Stimulated activated CD8-positive, alpha-beta memory T cell treated with anti-CD3 and anti-CD28 coated beads, Interleukin-15, amount 100 ng/mL, for 48 hours (primary cell): ENCODE results near the gene RABAC1.
"Not testable (repeated sequence)": the region's sequence is repeated elsewhere in the genome, so short reads cannot be mapped to it uniquely, and the experiment has no call there.

Experiments
- DNase-seq, 2 donors: peaks; one replicate each; pipeline ENCODE4 v3.0.0-alpha.2; 2020; ENCODE audit warnings: low read depth in 2 of 2

The RABAC1 gene

DNA sequence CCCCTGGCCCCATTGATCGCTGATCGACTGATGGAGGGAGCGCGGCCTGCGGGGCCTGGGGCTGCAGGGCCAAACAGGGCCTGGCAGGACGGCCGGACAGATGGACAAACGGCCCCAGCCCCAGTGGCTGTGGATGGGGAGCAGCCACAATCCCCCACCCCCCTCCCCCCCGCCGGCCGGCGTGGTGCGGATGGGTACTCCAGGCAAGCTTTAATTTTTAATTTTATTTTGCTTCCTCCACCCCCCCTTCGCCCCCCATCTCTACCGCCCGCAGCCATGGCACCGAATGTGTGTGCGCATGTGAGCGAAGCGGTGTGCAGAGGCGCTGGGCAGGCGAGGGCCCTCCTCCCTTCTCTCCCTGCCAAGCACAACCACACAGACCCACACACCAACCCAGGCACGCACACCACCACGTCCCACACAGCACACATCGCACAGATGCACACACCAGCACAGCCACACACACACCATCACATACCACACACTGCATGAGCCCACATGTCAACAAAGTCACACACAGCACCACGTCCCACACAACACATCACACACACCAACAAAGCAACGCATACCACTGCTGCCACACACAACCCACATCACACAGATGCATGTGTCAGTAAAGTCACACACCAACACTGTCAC, 43.2 kb downstream of the RABAC1 start:
- no peak for DNase-seq

DNA sequence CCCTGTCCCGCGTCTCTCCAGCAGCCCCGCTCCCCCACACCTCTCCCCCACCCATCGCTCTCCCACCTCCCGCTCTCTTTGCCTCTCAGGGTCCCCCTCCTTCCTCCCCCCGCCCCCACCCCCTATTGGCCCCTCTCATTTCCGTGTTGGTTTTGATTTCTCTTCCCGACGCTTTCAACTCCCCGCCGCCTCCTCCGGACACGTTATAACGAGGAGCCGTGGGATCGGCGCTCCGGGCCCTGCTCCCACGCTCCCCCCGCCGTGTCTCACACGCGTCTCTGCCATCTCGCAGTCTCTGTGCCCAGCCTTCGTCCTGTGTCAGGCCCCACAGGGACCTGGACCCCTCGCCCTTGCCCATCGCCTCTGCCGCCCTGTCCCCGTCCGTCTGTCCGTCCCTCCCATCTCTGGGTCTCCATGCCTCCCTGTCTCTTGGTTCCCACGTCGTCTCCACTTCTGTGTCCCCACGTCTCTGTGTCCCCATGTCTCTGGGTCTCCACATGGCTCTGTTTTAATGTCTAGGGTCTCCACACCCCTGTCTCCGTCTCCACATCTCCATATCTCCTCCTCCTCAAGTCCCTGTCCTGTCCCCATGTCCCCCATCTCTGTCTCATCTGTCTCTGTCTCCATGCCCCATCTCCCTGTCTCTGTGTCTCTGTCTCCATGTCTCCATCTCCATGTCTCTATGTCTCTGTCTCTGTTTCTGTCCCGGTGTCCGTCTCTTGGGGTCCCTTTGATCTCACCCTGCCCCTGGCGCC, 43.9 kb downstream of the RABAC1 start:
- no peak for DNase-seq

DNA sequence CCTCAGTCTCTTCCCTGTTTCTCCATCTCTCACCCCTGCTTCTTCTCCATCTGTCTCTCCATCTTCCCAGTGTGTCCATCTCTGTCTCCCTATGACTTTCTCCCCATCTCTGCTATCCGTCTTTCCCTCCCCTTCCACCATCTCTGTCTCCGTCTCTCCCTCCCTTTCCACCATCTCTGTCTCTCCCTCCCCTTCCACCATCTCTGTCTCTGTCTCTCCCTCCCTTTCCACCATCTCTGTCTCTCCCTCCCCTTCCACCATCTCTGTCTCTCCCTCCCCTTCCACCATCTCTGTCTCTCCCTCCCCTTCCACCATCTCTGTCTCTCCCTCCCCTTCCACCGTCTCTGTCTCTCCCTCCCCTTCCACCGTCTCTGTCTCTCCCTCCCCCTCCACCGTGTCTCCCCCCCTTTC, 44.7 kb downstream of the RABAC1 start:
- DNase-seq: not testable (repeated sequence)

DNA sequence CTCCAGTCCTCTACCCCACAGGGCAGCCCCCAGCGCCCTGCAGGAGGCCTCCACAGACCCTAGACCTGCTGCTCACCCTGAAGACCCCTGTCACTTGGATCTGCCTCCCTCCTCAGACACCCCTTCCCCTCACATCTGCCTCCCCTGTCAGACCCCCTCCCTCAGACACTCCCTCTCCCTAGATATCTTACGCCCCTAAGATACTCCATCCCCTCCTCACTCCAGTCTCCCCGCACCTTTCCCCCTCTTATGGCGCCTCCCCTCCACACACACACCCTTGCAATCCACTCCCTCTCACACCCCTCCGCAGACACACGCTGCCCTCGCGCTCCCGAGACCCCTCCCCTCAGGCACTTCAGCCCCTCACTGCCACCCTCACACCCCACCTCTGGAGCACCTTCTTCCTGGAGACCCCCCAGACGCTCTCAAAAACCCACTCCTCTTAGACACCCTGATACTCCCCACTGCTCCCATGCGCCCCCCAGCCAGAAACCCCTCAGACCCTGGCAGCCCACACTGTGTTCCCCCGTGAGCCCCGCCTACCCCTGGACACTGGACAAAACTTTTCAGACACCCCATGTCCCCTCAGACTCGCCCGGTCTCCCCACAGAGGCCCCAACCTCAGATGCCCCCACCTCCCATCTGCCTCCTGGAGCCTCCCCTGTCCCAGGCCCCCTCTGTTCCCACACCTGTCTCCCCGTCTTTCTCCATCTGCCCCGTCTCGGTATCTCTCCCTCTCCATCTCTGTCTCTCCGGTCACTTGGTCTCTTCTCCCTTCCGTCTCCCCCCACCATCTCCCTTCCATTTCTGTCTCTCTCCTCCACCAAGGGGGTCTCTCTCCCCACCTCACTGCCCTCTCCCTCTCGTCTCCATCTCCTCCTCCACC, 45.3 kb downstream of the RABAC1 start:
- no peak for DNase-seq

DNA sequence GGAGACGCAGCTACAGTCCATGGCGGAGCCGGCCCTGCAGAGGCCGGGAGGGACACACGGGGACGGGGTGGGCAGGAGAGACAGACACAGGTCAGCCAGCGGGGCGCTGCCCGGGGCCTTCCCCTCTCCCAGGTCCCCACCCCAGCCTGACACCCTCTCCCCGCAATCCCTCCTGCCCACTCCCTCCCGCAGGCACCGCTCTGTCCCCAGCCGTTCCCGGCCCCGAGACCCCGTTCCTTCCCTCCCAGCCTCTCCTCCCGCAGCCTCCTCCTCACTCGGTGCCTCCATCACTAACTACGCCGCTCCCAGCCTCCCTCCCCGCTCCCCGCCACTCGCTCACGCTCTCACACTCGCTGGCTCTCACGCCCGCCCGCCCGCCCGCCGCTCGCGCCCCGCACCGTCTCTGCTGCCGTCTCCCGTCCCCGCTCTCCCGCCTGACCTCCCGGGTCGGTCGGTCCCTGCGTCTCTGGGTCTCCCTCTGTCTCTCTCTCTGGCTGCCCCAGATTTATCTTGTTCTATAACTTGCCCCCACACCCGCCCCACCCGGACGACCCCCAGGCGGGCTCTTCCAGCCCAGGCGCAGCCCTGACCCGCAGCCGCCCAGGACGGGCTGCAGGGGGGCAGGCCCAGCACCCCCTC, 46.1 kb downstream of the RABAC1 start:
- DNase-seq: no peak

DNA sequence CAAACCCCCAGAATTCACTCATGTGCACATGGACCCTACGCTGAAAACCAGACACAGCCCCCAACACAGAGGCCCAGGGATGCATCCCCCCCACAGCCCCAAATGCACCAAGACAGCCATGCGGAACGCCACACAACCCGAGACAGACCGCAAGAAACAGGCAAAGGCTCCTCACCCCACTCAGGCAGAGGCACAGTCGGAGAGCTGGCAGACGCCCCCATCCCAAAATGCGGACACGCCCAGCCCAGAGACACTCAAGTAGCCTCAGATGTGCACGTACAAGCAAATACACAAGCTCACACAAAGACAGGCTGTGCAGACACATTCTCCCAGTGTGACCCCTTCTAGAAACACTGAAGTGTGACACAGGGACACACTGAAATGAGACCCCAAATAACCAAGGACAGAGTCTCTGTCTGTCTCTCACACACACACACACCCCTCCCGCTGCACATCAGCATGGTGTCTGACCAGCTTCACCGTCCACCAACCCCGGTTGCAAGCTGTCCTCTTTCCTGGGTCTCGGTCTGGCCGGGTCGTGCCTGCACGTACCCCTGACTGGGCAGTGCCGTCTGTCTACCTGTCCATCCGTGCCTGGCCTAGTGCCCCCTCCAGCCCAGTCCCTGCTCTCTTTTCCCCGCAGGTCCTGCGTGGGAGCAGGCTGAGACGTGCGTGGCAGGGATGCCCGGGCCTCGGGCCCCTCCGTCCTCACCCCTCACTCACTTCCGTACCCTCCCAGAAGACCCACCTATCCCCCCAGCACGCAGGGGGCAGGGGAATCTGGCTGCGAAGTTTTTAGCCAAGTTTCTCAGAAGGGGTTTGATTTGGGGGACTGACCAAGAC, 47.0 kb downstream of the RABAC1 start:
- no peak for DNase-seq

DNA sequence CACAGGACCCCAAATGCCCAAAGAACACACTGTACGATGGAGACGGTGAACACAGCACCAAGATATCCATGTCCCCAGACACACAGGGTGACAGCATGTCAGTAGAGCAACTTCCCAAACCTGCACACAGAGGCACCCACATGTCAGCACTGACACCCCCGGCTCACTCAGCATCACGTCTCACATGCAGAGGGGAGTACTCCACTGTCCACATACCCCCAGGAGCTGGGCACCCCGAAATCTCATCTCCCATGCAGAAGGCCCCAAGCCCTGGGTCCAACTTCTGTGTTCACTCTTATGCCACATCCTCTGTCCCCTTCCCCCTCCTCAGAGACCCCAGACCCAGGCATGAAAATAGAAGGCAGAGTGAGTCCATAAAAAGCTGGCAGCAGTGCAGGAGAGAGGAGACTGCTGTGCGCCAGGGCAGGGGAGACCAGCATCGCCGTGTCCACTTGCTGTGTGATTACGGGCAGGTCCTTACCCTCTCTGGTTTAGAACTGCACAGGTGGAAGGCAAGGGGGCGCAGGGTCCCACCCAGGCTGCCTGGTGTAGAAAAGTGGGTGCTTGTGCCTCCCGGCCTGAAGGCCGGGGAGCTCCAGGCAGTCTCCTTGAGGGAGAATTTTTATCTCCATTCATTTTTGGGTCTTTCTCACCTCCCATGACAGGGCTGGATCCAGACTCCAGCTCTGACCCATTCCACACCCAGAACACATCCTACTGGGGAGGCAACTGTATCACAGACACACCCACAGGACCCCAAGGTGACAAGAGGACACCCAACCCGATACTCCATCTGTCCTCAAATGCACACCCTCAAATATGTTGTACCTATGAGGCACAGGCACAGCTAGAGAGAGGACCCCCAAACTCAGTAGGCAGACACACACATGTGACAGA, 47.9 kb downstream of the RABAC1 start:
- no peak for DNase-seq

DNA sequence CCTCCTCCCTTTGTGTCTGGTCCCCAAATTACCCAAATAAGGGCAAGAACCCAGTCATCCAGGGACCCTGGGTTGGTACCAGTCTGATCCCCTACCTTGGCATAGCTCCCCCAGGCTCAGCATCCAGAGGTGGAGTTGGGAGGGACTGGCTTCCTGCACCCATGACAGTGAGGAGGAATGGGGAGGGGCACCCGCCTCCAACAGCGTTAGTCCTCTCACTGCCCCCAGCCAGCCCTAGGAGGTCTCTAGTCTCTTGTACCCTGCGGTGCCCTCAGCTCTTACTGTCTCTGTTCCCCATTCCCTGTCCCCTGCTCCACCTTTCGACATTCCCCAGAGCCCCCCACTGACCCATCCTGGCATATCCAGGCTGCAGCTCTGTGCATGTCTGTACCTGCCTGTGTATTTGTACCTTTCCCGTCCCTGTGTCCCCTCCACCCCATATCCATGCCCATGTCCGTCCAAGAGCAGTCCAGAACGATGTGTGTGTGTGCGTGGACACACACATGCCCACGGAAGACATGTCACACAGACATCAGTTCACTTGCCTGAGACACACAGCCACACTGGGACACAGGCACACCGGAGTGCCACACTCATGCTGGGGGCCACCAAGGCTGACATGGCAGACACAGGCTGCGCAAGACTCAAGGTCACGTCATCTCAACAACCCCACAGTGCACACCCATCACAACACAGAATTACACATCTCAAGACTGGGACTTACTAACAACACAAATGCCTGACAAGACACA, 48.7 kb downstream of the RABAC1 start:
- no peak for DNase-seq

DNA sequence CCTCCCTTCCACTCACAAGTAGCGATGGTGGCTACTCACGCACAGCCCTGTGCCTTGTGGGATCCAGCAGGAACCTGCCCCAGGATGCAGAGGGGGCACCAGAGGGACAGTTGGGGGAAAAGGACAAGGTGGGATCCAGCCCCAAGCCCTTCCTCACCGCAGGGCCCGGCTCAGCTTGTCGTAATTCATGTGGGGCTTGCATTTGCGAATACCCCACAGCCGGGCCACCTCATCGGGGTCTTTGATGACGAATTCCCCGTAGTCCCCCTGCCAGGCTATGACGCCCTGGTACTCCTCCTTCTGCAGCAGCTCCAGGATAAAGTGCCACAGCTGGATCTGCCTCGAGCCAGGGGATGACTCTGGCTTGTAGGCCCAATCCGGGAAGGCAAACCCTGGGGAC, 49.4 kb downstream of the RABAC1 start:
- no peak for DNase-seq

DNA sequence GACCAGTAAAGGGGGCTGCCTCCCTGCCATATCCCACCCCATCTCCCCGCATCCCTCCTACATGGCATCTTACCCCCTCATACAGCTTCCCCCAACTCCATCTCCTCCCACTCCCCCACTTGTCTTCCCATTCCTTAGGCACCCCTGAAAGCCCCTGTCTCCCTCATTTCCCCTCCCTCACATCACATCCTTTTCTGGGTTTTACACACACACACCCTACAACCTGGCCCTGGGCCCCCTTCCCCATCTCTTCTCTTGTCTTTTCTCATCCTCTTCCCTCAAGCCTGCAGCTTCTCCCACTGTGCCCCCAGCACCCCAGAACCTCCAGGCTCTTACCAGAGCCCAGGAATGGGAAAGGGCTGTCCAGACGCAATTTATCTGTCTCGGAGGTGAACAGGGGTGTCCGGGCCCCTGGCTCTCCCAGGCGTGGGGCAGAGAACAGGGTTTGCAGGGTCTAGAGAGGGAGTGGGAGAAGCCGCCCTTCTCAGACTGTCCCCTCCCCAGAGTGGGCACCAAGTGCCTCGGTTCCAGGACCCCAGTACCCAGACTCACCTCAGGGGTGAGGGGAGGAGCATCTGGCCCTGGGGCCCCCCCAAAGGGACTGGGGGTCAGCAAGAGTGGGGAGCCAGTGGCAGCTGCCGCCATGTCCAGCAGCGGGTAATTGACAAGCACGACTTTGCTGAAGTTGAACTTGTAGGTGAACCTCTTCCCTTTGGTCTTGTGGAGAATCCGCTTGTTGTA, 50.2 kb downstream of the RABAC1 start:
- DNase-seq: no peak

DNA sequence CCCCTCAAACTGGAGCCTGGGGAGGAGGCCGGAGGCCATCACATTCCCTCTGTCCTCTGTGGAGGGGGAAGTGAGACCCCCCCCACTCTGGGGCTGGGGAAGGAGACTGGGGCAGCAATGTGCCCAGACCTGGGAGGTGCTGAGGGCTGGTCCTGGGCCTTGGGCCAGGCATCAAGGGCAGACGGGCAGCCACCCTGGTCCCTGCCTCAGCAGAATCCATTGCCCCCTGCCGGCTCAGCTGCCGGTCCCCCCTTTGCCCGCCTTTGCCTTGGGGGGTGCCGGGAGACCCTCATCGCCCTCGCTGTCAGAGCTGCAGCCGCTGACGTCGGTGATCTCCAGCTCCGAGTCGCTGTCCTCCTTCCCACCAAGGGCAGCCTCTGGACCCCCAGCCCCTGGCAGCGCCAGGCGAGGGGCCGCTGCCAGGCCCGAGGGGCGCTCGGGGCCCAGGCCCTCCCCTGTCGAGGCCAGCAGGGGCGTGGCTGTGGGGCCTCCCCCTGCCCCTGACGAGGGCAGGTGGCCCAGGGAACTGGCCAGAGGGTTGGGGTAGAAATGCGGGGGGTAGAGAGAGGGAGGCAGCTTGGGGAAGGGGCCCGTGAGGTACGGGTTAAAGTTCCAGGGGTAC, 51.0 kb downstream of the RABAC1 start:
- DNase-seq: no peak

DNA sequence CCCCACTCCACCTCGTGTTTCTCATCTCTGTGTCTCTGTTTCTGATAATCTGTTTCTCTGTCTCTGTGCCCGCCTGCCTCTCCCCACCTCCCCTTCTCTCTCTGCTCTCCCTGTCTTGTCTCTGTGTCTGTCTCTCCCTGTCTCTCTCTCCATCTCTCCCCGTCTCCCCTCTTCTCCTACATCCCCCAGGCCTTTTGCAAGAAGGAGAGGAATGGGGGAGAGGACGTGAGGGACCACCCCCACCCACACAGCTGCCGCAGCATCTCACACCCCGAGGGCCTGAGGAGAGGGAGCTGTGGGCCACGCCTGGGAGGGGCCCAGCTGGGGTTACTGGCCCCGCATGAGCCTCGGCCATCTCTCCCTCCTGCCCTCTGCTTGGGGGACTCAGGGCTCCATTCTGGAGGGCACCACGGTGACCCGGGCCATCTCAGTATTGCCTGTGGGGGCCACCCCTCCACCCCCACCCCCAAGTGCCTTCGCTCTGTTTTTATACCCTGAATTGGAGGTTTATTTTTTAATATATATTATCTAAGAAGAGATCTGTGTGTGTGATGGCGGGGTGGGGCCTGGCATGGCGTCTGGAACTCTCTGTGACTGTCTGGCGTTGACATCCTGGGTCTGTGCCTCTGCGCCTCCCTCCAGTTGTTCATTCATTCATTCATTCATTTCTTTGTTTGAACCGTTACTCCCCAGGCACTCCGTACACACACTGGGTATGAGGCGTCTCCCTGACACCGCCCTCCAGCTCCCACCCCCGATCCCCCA, 52.0 kb downstream of the RABAC1 start:
- no peak for DNase-seq
